Loucy (cell line): ENCODE measurements around the gene RAB31.

Experiments used
- H2AFZ ChIP-seq: fragments of 200-600 bp; sonication (generic); 2 replicates; pipeline ENCODE4 v1.6.0; 2016; ENCODE audit warnings: antibody characterized with exemption, mild to moderate bottlenecking, low read length, moderate library complexity
- H3F3A ChIP-seq: fragments of 200-600 bp; 2 replicates; pipeline ENCODE4 v1.6.0; 2016; ENCODE audit warnings: antibody characterized with exemption, low read depth, mild to moderate bottlenecking
- H3K27me3 ChIP-seq: fragments of 200-600 bp; sonication (generic); 2 replicates; pipeline ENCODE4 v1.6.1; 2014; ENCODE audit warnings: low read length, mild to moderate bottlenecking; ENCODE audit not compliant: insufficient read depth, poor library complexity, severe bottlenecking
- H3K36me3 ChIP-seq: fragments of 200-600 bp; sonication (generic); 2 replicates; pipeline ENCODE4 v1.6.1; 2016; ENCODE audit warnings: low read length; ENCODE audit not compliant: insufficient read depth
- H3K4me1 ChIP-seq: fragments of 200-600 bp; sonication (generic); 2 replicates; pipeline ENCODE4 v1.5.1; 2014; ENCODE audit warnings: low read length, mild to moderate bottlenecking; ENCODE audit not compliant: insufficient read depth, poor library complexity, severe bottlenecking
- H3K4me2 ChIP-seq: fragments of 200-600 bp; sonication (generic); 2 replicates; pipeline ENCODE4 v1.6.0; 2014; ENCODE audit warnings: antibody characterized with exemption, low read length, low read depth, mild to moderate bottlenecking; ENCODE audit not compliant: poor library complexity, severe bottlenecking
- H3K4me3 ChIP-seq: fragments of 200-600 bp; sonication (generic); 2 replicates; pipeline ENCODE4 v1.5.1; 2014; ENCODE audit warnings: low read length, mild to moderate bottlenecking, mixed read lengths; ENCODE audit not compliant: poor library complexity, severe bottlenecking
- H3K79me2 ChIP-seq: fragments of 200-600 bp; sonication (generic); 2 replicates; pipeline ENCODE4 v1.6.1; 2014; ENCODE audit warnings: low read length; ENCODE audit not compliant: insufficient read depth
- H3K9ac ChIP-seq: fragments of 200-600 bp; sonication (generic); 2 replicates; pipeline ENCODE4 v1.6.0; 2014; ENCODE audit warnings: mild to moderate bottlenecking, low read depth, low read length, moderate library complexity; ENCODE audit not compliant: poor library complexity, severe bottlenecking
- H3K9me2 ChIP-seq: fragments of 200-600 bp; sonication (generic); replicated peaks from 2 replicates; pipeline ENCODE4 v1.6.1; 2016; ENCODE audit warnings: low read depth, low read length, mixed read lengths
- H3K9me3 ChIP-seq: fragments of 200-600 bp; sonication (generic); 2 replicates; pipeline ENCODE4 v1.6.1; 2014; ENCODE audit warnings: mild to moderate bottlenecking, antibody characterized with exemption, low read length, low read depth; ENCODE audit not compliant: insufficient read depth
- H4K20me1 ChIP-seq: fragments of 200-600 bp; sonication (generic); 2 replicates; pipeline ENCODE4 v1.6.0; 2014; ENCODE audit warnings: antibody characterized with exemption, low read length, mild to moderate bottlenecking; ENCODE audit not compliant: insufficient read depth, poor library complexity, severe bottlenecking
- EZH2phosphoT487 ChIP-seq: fragments of 200-600 bp; IDR thresholded peaks from 2 replicates; pipeline ENCODE4 v1.6.1; 2018; ENCODE audit warnings: antibody characterized with exemption, mild to moderate bottlenecking, moderate library complexity, borderline replicate concordance
- TF ChIP-seq, protein P1 (sequence below): fragments of 200-600 bp; sonication (generic); conservative IDR thresholded peaks from 2 replicates; pipeline ENCODE4 v1.5.1; 2014; ENCODE audit warnings: mild to moderate bottlenecking, antibody characterized with exemption, low read length

Gene RAB31

DNA sequence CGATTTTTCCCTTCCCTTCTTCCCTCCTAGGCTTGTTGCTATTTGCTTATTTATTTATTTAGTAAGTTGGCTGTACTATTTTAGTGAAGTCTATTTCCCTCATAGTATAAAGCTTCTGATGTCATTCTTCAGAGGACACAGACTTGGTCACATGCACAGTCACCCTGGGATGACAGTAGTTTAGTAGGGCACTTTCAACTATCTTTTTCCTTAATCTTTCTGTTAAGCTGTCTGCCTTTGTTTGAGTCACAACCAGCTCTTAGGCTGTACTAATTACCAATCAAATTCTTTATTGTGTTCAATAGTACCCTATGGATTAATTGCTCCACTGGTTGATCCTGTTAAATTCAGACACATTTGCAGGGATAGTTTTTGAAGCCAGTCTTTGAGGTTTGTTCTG is 26.9 kb upstream of the RAB31 start:
- Histone ChIP-seq H3K4me1 (no peaks in the 10 kb centered on the region), H3K4me3 (no peak overlapping the region), H3K9me2 (no peaks in the 10 kb centered on the region), H3F3A (no peaks in the 10 kb centered on the region), H3K9ac (no peak overlapping the region), H4K20me1 (no peaks in the 10 kb centered on the region), H3K36me3 (no peaks in the 10 kb centered on the region), H3K9me3 (no peaks in the 10 kb centered on the region), H3K27me3 (no peaks in the 10 kb centered on the region), H3K79me2 (no peaks in the 10 kb centered on the region), H3K4me2 (no peak overlapping the region), H2AFZ (no peak overlapping the region)
- TF ChIP-seq EZH2phosphoT487: no peak
- TF ChIP-seq, protein P1, sequence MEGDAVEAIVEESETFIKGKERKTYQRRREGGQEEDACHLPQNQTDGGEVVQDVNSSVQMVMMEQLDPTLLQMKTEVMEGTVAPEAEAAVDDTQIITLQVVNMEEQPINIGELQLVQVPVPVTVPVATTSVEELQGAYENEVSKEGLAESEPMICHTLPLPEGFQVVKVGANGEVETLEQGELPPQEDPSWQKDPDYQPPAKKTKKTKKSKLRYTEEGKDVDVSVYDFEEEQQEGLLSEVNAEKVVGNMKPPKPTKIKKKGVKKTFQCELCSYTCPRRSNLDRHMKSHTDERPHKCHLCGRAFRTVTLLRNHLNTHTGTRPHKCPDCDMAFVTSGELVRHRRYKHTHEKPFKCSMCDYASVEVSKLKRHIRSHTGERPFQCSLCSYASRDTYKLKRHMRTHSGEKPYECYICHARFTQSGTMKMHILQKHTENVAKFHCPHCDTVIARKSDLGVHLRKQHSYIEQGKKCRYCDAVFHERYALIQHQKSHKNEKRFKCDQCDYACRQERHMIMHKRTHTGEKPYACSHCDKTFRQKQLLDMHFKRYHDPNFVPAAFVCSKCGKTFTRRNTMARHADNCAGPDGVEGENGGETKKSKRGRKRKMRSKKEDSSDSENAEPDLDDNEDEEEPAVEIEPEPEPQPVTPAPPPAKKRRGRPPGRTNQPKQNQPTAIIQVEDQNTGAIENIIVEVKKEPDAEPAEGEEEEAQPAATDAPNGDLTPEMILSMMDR: no peak

DNA sequence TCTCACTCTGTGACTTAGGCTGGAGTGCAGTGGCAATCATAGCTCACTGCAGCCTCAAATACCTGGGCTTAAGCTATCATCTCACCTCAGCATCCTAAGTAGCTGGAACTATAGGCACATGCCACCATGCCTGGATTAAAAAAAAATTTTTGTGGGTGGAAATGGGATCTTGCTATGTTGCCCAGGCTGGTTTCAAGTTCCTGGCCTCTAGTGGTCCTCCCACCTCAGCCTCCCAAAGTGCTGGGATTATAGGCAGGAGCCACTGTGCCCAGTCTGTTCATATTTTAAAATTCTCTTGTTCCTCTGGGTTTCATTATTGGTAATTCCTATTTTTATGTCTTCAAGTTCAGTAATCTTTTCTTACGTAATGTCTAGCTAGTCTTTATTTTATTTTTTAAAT is 25.5 kb upstream of the RAB31 start:
- no peaks in the 10 kb centered on the region for H3K79me2 ChIP-seq
- no peaks in the 10 kb centered on the region for H3K36me3 ChIP-seq
- H3K27me3 ChIP-seq: no peaks in the 10 kb centered on the region
- no peak overlapping the region for H3K4me2 ChIP-seq
- H4K20me1 ChIP-seq: no peaks in the 10 kb centered on the region
- no peaks in the 10 kb centered on the region for H3K9me2 ChIP-seq
- H3K4me1 ChIP-seq: no peaks in the 10 kb centered on the region
- TF ChIP-seq, protein P1: no peak
- TF ChIP-seq EZH2phosphoT487: no peak
- H3F3A ChIP-seq: no peaks in the 10 kb centered on the region
- no peaks in the 10 kb centered on the region for H3K9me3 ChIP-seq
- no peak overlapping the region for H3K4me3 ChIP-seq
- no peak overlapping the region for H3K9ac ChIP-seq
- H2AFZ ChIP-seq: no peak overlapping the region

DNA sequence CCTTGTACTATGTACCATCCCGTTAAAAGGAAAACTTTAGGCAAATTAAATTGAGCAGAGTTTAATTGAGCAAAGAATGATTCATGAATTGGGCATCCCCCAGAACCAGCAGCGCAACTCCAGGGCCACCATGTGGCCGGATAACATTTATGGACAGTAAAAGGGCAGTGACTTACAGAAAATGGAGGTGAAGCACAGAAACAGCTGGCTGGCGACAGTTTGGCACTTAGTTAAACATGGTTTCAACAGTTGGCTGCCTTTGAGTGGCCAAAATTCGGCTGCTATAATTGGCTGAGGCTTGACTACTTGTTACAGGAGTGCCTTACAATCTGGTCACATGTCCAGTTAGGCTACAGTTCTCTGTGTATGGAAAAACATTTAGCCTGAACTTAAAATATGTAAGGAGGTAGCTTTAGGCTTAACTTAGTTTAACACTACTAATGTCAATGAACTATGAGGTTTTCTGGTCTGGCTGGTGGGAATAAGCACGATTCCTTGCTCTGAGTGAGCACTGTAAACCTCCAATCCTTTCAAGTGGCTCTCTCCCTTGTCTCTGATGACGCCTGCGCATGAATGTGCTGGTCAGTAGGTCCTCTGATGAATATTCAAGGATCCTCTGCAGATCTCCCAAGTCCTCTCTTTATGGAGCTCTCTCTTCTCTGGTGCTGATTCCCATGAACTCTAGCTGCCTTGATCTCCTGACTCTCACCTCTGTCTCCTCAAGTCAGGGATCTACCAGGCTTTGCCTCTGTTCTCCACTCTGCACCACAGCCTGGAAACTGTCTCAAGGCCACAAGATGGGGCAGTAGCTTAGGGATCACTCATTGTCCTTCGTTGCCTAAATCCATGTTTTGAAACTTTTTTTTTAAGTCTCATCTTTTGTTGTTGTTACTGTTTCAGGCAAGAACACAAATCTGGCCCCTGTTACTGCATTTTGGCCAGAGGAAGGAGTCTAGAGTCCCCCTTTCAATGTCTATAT is 24.4 kb upstream of the RAB31 start:
- H3K36me3 ChIP-seq: no peaks in the 10 kb centered on the region
- H3K4me2 ChIP-seq: no peak overlapping the region
- no peaks in the 10 kb centered on the region for H4K20me1 ChIP-seq
- H3K9ac ChIP-seq: no peak overlapping the region
- H2AFZ ChIP-seq: 0 out of 2 replicates have a peak overlapping the region, but pooled peaks have one; percentile 30
- H3K4me1 ChIP-seq: no peaks in the 10 kb centered on the region
- H3K9me2 ChIP-seq: no peaks in the 10 kb centered on the region
- no peaks in the 10 kb centered on the region for H3K27me3 ChIP-seq
- H3K79me2 ChIP-seq: no peaks in the 10 kb centered on the region
- no peaks in the 10 kb centered on the region for H3K9me3 ChIP-seq
- no peaks in the 10 kb centered on the region for H3F3A ChIP-seq
- TF ChIP-seq EZH2phosphoT487: no peak
- TF ChIP-seq, protein P1: peak; percentile 29; the same call in 1 of the 2 replicates
- no peak overlapping the region for H3K4me3 ChIP-seq
